Measurements from ENCODE around the gene CARS2.
A peak's percentile ranks its signal among the peaks of the same experiment; 100 is the strongest.
"Not testable (repeated sequence)": the region's sequence is repeated elsewhere in the genome, so short reads cannot be mapped to it uniquely, and the experiment has no call there.

CARS2 gene

DNA sequence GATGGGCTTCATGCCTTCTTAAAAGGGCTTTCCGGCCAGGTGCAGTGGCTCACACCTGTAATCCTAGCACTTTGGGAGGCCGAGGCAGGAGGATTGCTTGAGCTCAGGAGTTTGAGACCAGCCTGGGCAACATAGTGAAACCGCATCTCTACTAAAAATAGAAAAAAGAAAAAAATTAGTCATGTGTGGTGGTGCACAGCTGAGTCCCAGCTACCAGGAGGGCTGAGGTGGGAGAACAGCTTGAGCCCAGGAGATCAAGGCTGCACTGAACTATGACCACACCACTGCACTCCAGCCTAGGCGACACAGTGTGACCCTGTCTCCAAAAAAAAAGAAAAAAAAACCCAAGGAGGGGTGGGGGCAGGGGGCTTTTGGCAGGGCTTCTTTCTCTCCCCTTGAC lies 7.2 kb downstream of the CARS2 start:
- no peaks in the 10 kb centered on the region for H3K27me3 Mint-ChIP-seq (ENCODE audit: low read depth, poor library complexity)
- H3K4me1 Mint-ChIP-seq = peaks cover 38% of the 10 kb centered on the region
- H3K9me3 Mint-ChIP-seq = no peaks in the 10 kb centered on the region
- H3K4me3 Mint-ChIP-seq = no peak overlapping the region
- DNase-seq = no peak
- H3K27ac Mint-ChIP-seq = no peak overlapping the region
- TF ChIP-seq, protein P1, sequence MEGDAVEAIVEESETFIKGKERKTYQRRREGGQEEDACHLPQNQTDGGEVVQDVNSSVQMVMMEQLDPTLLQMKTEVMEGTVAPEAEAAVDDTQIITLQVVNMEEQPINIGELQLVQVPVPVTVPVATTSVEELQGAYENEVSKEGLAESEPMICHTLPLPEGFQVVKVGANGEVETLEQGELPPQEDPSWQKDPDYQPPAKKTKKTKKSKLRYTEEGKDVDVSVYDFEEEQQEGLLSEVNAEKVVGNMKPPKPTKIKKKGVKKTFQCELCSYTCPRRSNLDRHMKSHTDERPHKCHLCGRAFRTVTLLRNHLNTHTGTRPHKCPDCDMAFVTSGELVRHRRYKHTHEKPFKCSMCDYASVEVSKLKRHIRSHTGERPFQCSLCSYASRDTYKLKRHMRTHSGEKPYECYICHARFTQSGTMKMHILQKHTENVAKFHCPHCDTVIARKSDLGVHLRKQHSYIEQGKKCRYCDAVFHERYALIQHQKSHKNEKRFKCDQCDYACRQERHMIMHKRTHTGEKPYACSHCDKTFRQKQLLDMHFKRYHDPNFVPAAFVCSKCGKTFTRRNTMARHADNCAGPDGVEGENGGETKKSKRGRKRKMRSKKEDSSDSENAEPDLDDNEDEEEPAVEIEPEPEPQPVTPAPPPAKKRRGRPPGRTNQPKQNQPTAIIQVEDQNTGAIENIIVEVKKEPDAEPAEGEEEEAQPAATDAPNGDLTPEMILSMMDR (IDR thresholded peaks at IDR 0.05) = no peak
- H3K36me3 Mint-ChIP-seq (ENCODE audit: low read depth) = peaks cover 68% of the 10 kb centered on the region

DNA sequence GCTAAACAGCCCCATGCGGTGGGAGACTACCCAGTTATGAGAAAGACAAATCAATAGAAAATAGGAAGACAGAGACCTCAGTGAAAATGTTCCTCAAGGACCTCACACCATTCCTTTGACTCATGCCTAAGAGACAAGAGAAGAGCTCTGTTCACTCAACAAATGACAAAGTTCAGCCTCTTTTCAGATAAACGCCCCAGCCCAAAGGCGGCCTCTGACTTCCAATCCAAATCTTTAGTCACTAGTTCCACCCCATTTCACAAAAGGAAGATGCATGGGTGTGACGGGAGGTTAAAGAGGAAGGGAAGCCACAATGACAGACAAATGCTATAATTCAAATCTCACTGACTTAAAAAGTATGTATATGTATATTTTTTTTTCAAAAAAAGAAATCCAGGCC lies 8.1 kb downstream of the CARS2 start:
- H3K36me3 Mint-ChIP-seq (ENCODE audit: low read depth) = peaks cover 72% of the 10 kb centered on the region
- peak overlapping the region; percentile 50 for H3K27ac Mint-ChIP-seq
- H3K4me1 Mint-ChIP-seq = peaks cover 30% of the 10 kb centered on the region

DNA sequence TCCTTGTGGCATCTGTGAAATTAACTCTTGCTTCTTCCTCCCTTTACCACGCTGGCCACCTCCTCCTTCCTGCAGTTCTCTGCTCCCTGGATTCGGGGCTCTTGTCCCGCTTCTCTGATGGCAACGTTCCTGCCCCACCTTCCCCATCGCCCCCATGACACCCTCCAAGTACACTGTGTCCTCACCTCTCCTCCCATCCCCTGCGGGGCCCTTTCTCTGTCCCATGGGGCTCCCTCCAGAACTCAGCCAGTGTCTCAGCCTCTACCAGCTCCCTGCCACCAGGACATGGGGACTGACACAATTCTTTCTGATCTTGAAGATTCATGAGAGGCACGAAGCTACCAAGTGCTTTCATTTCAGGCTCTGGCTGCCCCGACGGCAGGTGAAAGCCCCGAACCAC lies 9.1 kb downstream of the CARS2 start:
- no peaks in the 10 kb centered on the region for H3K27me3 Mint-ChIP-seq (ENCODE audit: low read depth, poor library complexity)
- no peaks in the 10 kb centered on the region for H3K9me3 Mint-ChIP-seq
- H3K27ac Mint-ChIP-seq = peak overlapping the region; percentile 75
- H3K4me3 Mint-ChIP-seq = no peak overlapping the region
- H3K4me1 Mint-ChIP-seq = peaks cover 19% of the 10 kb centered on the region
- no peak for DNase-seq
- TF ChIP-seq, protein P1 (IDR thresholded peaks at IDR 0.05) = no peak
- peaks cover 67% of the 10 kb centered on the region for H3K36me3 Mint-ChIP-seq (ENCODE audit: low read depth)

More for the DNA sequence above, 8.1 kb downstream of the CARS2 start:
- H3K9me3 Mint-ChIP-seq = no peaks in the 10 kb centered on the region
- H3K27me3 Mint-ChIP-seq (ENCODE audit: low read depth, poor library complexity) = no peaks in the 10 kb centered on the region
- H3K4me3 Mint-ChIP-seq = no peak overlapping the region
- no peak for DNase-seq
- TF ChIP-seq, protein P1 (IDR thresholded peaks at IDR 0.05) = no peak

DNA sequence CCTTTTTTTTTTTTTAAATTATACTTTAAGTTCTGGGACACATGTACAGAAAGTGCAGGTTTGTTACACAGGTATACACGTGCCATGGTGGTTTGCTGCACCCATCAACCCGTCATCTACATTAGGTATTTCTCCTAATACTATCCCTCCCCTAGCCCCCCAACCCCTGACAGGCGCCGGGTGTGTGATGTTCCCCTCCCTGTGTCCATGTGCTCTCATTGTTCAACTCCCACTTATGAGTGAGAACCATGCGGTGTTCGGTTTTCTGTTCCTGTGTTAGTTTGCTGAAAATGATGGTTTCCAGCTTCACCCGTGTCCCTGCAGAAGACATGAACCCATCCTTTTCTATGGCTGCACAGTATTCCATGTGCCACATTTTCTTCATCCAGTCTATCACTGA lies 10.1 kb downstream of the CARS2 start:
- not testable (repeated sequence) for H3K9me3 Mint-ChIP-seq; H3K27me3 Mint-ChIP-seq (ENCODE audit: low read depth, poor library complexity); H3K4me3 Mint-ChIP-seq; DNase-seq
- H3K4me1 Mint-ChIP-seq = peaks cover 10% of the 10 kb centered on the region
- peaks cover 69% of the 10 kb centered on the region for H3K36me3 Mint-ChIP-seq (ENCODE audit: low read depth)
- peak overlapping the region; percentile 48 for H3K27ac Mint-ChIP-seq

DNA sequence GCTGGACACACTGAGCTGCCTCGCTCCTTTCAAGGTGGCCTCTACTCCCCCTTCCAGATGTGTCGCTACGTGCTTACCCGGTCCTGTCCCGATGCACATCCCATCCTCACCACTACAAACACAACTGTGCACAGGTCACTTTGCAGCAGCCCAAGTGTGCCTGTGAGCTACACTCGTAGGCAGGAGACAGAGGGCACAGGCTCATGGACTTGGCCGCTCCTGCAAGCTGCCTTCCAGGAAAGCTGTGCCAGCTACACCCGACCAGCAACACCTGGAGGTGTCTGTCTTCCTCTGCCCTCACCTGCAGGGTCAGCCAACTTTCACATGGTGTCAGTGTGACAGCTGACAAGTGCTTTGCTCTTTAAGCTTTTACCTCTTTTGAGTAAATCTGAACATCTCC lies 15.4 kb downstream of the CARS2 start:
- Mint-ChIP-seq H3K27me3 (ENCODE audit: low read depth, poor library complexity) (no peaks in the 10 kb centered on the region), H3K9me3 (no peaks in the 10 kb centered on the region), H3K4me1 (peaks cover 14% of the 10 kb centered on the region), H3K27ac (peak overlapping the region; percentile 61), H3K4me3 (no peak overlapping the region), H3K36me3 (ENCODE audit: low read depth) (peaks cover 52% of the 10 kb centered on the region)
- no peak for DNase-seq
- TF ChIP-seq, protein P1 (IDR thresholded peaks at IDR 0.05) = no peak

DNA sequence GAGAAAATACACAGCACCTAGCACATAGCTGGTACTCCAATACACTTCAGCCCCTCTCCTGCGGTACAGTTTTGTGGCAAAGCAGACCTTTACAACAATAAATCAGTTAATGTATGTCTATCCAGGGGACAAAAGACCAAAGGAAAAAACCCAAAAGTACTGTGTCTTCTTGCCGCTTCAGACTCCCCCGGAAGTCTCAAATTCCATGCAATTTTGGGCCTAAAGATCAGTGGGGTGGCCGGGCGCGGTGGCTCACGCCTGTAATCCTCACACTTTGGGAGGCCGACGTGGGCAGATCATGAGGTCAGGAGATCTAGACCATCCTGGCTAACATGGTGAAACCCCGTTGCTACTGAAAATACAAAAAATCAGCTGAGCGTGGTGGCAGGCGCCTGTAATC lies 16.2 kb downstream of the CARS2 start:
- peaks cover 57% of the 10 kb centered on the region for H3K36me3 Mint-ChIP-seq (ENCODE audit: low read depth)
- H3K9me3 Mint-ChIP-seq = no peaks in the 10 kb centered on the region
- H3K27ac Mint-ChIP-seq = peak overlapping the region; percentile 67
- peaks cover 19% of the 10 kb centered on the region for H3K4me1 Mint-ChIP-seq
- TF ChIP-seq, protein P1 (IDR thresholded peaks at IDR 0.05) = no peak
- H3K4me3 Mint-ChIP-seq = no peak overlapping the region
- no peak for DNase-seq
- no peaks in the 10 kb centered on the region for H3K27me3 Mint-ChIP-seq (ENCODE audit: low read depth, poor library complexity)
